ENCODE results near the gene ZP1. TPM values are rescaled to one million over a fixed set of nuclear protein-coding genes. Genes with fewer than 3 reads are reported as not detected.

The ZP1 gene
- total and polyA plus RNA-seq, 2 experiments from 2014 or later, result not detected

DNA sequence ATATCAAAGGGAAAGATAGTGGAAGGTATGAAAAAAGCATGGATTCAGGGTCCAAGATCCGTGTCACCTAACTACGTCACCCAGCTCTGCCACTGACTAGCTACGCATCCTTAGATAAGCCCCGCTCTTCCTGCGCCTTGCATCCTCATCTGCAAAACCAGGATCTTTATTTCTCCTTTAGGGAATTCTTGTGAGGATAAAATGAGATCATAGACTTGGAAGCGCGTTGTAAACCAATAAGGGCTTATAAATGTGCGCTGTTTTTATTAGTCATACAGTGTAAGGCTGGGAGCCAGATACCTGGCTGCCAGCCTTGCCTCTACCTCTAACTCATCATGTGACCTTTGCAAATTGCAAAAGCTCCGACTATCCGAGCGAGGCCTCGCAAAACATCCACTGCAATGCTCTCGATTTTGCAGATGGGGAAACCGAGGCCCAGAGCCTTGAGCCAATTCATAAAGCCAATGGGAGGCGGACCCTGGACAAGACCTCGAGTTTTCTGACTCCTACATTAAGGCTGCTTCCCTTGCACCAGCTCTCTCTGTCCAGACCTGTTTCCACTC is 38.3 kb downstream of the ZP1 start:
- ATAC-seq (peak; percentile 5; the same call in 2 of the 3 replicates), DNase-seq (ENCODE audit: low spot score) (peak; percentile 11)
- TF ChIP-seq, protein P1, sequence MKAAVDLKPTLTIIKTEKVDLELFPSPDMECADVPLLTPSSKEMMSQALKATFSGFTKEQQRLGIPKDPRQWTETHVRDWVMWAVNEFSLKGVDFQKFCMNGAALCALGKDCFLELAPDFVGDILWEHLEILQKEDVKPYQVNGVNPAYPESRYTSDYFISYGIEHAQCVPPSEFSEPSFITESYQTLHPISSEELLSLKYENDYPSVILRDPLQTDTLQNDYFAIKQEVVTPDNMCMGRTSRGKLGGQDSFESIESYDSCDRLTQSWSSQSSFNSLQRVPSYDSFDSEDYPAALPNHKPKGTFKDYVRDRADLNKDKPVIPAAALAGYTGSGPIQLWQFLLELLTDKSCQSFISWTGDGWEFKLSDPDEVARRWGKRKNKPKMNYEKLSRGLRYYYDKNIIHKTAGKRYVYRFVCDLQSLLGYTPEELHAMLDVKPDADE (IDR thresholded peaks at IDR 0.05), result no peak
- 0 out of 2 replicates have a peak, but pooled peaks have one; percentile 12 for TF ChIP-seq CREB1 (CRISPR knock-in tag; IDR thresholded peaks at IDR 0.05; ENCODE audit: low read depth)
- TF ChIP-seq REST (IDR thresholded peaks at IDR 0.05; ENCODE audit: unreplicated experiment), result no peak
- TF ChIP-seq POLR2AphosphoS5 (IDR thresholded peaks at IDR 0.05; ENCODE audit: low read depth), result no peak
- Histone ChIP-seq H3K27me3 (ENCODE audit: insufficient read depth) (no peaks in the 10 kb centered on the region), H2AFZ (peak overlapping the region; percentile 72; the same call in 1 of the 2 replicates), H4K20me1 (replicated peaks; ENCODE audit: insufficient read depth) (peaks cover 25% of the 10 kb centered on the region), H3K27ac (ENCODE audit: low read depth) (peak overlapping the region; percentile 90), H3K79me2 (replicated peaks; ENCODE audit: insufficient read depth) (peaks cover 38% of the 10 kb centered on the region), H3K9me2 (ENCODE audit: insufficient read depth) (no peaks in the 10 kb centered on the region), H3K4me2 (peak overlapping the region; percentile 98), H3F3A (replicated peaks; ENCODE audit: low read depth) (peaks cover 5% of the 10 kb centered on the region; the same call in 1 of the 2 replicates), H3K4me1 (ENCODE audit: insufficient read depth) (peaks cover 12% of the 10 kb centered on the region), H3K36me3 (ENCODE audit: insufficient read depth) (peaks cover 9% of the 10 kb centered on the region), H3K4me3 (peak overlapping the region; percentile 86)
- H3K27me3 Mint-ChIP-seq (ENCODE audit: insufficient read depth, low read depth, poor library complexity), result no peaks in the 10 kb centered on the region
- H3K36me3 Mint-ChIP-seq (ENCODE audit: low read depth), result peaks cover 31% of the 10 kb centered on the region
- H3K4me3 Mint-ChIP-seq, result peak overlapping the region; percentile 77
- H3K4me1 Mint-ChIP-seq, result peaks cover 16% of the 10 kb centered on the region
- H3K9me3 Mint-ChIP-seq, result no peaks in the 10 kb centered on the region
- H3K27ac Mint-ChIP-seq, result peak overlapping the region; percentile 92

DNA sequence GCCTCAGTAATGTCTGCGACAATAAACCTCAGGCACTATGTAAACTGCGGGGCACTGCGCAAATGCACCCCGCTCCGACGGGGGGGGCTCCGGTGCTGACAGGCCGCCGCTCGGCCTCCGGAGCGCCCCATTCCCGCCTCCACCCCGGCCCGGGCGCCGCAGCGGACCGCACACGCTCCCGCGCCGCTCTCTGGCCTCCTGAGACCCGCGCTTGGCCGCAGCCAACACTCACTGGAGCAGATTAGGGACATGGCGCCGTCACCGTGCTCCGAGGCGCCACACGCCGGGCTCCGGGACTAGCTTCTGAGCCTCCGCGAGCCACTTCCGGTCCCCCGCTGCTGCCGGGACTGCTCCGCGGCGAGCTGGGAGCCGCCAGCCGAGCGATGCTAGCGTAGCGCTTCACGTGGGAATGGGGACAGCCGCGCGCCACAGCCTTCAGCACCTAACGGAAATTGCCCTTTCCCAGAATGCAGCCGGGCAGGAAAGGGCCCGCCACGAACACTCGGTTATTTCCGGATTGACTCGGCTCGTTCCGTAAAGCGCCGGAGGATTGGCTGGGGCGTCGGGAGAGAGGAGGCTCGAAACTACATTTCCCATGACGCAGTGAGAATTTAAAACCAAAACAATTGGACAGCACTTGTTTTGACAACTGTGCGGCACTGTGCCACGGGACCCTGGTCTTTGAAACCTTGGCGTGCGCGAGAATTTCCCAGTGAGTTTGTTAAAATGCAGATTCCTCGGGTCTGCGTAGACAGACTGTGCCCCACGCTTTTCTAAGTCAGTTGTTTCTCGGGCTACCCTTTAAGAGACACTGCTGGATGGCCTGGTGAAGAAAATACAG is 39.0 kb downstream of the ZP1 start, which contains the start of gene PRPF19:
Gene PRPF19, minus strand, starts transcription at position 454 of the 841 bp plus-strand sequence. Its CDS starts 203 bp downstream, at position 251.
- Histone ChIP-seq H3K36me3 (ENCODE audit: insufficient read depth) (peaks cover 9% of the 10 kb centered on the region), H3K27ac (ENCODE audit: low read depth) (peak within 1 kb of the TSS; percentile 90), H3K4me1 (ENCODE audit: insufficient read depth) (peaks cover 12% of the 10 kb centered on the region), H3K4me3 (peak within 1 kb of the TSS; percentile 86), H2AFZ (peak within 1 kb of the TSS; percentile 72; the same call in 1 of the 2 replicates), H3K27me3 (ENCODE audit: insufficient read depth) (no peaks in the 10 kb centered on the region), H3F3A (replicated peaks; ENCODE audit: low read depth) (peaks cover 5% of the 10 kb centered on the region; the same call in 1 of the 2 replicates), H3K79me2 (replicated peaks; ENCODE audit: insufficient read depth) (peaks cover 38% of the 10 kb centered on the region), H3K4me2 (peak within 1 kb of the TSS; percentile 98), H4K20me1 (replicated peaks; ENCODE audit: insufficient read depth) (peaks cover 25% of the 10 kb centered on the region), H3K9me2 (ENCODE audit: insufficient read depth) (no peaks in the 10 kb centered on the region)
- peaks cover 16% of the 10 kb centered on the region for H3K4me1 Mint-ChIP-seq
- peaks cover 24% of the 10 kb centered on the region for H3K36me3 Mint-ChIP-seq (ENCODE audit: low read depth)
- no peaks in the 10 kb centered on the region for H3K27me3 Mint-ChIP-seq (ENCODE audit: insufficient read depth, low read depth, poor library complexity)
- H3K27ac Mint-ChIP-seq, result peak within 1 kb of the TSS; percentile 93
- ATAC-seq (peak; percentile 93), DNase-seq (ENCODE audit: low spot score) (peak; percentile 99)
- no peaks in the 10 kb centered on the region for H3K9me3 Mint-ChIP-seq
- peak within 1 kb of the TSS; percentile 77 for H3K4me3 Mint-ChIP-seq
- no peak for TF ChIP-seq NANOG (IDR thresholded peaks at IDR 0.05; ENCODE audit: borderline replicate concordance)
- TF ChIP-seq, protein P1 (IDR thresholded peaks at IDR 0.05), result peak; percentile 91
- TF ChIP-seq ZNF114 (CRISPR knock-in tag; IDR thresholded peaks at IDR 0.05), result no peak
- TF ChIP-seq ZNF331 (CRISPR knock-in tag; IDR thresholded peaks at IDR 0.05; ENCODE audit: low read depth), result no peak
- no peak for TF ChIP-seq EZH2phosphoT487 (IDR thresholded peaks at IDR 0.05; ENCODE audit: unreplicated experiment)
- TF ChIP-seq POLR2AphosphoS5 (IDR thresholded peaks at IDR 0.05; ENCODE audit: low read depth), result peak; percentile 89
- TF ChIP-seq, protein P2, sequence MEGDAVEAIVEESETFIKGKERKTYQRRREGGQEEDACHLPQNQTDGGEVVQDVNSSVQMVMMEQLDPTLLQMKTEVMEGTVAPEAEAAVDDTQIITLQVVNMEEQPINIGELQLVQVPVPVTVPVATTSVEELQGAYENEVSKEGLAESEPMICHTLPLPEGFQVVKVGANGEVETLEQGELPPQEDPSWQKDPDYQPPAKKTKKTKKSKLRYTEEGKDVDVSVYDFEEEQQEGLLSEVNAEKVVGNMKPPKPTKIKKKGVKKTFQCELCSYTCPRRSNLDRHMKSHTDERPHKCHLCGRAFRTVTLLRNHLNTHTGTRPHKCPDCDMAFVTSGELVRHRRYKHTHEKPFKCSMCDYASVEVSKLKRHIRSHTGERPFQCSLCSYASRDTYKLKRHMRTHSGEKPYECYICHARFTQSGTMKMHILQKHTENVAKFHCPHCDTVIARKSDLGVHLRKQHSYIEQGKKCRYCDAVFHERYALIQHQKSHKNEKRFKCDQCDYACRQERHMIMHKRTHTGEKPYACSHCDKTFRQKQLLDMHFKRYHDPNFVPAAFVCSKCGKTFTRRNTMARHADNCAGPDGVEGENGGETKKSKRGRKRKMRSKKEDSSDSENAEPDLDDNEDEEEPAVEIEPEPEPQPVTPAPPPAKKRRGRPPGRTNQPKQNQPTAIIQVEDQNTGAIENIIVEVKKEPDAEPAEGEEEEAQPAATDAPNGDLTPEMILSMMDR (conservative IDR thresholded peaks at IDR 0.05; ENCODE audit: low read depth in 2 of 2), result no peak

All from GM23338 (cell line).